22Rv1 (cell line): ENCODE measurements around the gene MGAT4B.

ENCODE experiments used
- ZFX ChIP-seq: fragments of 450-650 bp; IDR thresholded peaks from 2 replicates; pipeline ENCODE4 v1.6.1; 2017; ENCODE audit warnings: antibody characterized with exemption, borderline replicate concordance
- TF ChIP-seq, protein P1 (sequence below): fragments of 450-650 bp; IDR thresholded peaks from 2 replicates; pipeline ENCODE4 v1.5.1; 2017; ENCODE audit warnings: mild to moderate bottlenecking

DNA sequence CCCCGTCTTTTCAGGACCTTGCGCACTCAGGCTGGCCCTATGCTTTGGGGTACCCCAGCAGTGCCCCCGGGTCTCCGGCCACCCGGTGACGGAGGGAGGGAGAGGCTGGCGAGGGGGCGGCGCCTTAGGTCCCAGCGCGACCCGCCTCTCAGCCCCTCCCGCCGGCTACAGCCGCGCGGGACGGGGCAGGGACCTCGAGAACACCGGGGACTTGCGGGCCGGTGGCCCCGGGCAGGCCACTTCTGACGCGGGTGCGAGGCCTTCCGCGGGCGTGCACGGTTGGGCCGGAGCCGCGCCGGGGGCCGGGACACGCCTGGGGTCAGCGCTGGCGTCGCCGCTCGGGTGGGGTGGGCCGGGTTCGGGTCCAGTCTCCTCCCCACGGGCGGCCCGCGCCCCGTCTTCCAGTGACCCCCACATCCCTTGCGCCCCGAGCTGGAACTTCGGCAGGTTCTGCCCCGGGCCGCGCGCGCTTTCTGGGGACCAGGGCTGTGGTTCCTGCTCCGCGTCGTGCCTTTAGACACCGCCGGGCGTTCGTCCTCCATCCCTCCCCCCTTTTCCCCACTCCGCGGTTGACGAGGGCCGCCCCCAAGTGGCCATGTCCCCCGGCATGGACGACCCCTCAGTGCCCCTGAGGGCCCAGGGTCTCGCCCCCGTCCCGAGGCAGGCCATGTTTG is 10.3 kb upstream of the MGAT4B start:
- TF ChIP-seq, protein P1, sequence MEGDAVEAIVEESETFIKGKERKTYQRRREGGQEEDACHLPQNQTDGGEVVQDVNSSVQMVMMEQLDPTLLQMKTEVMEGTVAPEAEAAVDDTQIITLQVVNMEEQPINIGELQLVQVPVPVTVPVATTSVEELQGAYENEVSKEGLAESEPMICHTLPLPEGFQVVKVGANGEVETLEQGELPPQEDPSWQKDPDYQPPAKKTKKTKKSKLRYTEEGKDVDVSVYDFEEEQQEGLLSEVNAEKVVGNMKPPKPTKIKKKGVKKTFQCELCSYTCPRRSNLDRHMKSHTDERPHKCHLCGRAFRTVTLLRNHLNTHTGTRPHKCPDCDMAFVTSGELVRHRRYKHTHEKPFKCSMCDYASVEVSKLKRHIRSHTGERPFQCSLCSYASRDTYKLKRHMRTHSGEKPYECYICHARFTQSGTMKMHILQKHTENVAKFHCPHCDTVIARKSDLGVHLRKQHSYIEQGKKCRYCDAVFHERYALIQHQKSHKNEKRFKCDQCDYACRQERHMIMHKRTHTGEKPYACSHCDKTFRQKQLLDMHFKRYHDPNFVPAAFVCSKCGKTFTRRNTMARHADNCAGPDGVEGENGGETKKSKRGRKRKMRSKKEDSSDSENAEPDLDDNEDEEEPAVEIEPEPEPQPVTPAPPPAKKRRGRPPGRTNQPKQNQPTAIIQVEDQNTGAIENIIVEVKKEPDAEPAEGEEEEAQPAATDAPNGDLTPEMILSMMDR = no peak
- no peak for TF ChIP-seq ZFX
